Right lobe of liver (tissue), 6 donors: ENCODE measurements around the gene UCHL3. TPM values are rescaled to one million over a fixed set of nuclear protein-coding genes. Genes with fewer than 3 reads are reported as not detected.

Experiments
- ATAC-seq, 4 donors: fragments of 200-7000 bp; cut with Tn5 transposase; one replicate each; pipeline ENCODE4 v1.9.1; 2020; ENCODE audit warnings: mild to moderate bottlenecking in 4 of 4, moderate library complexity in 4 of 4
- DNase-seq, 3 donors: peaks; one replicate each; pipeline ENCODE4 v3.0.0-alpha.2; 2020
- H3K27ac ChIP-seq, 3 donors: fragments of 200-600 bp; one replicate each; pipeline ENCODE4 v1.8.0; 2022
- H3K27me3 ChIP-seq, 2 donors: fragments of 200-600 bp; one replicate each; pipeline ENCODE4 v1.8.0; 2022
- H3K36me3 ChIP-seq, 4 donors: fragments of 200-600 bp; sonication (generic) in 1 of 4; one replicate each; pipeline versions ENCODE4 v1.5.1 to v1.8.0; 2017 to 2022; ENCODE audit warnings: control low read depth in 1 of 4
- H3K4me1 ChIP-seq, 4 donors: fragments of 200-600 bp; sonication (generic) in 1 of 4; one replicate each; pipeline versions ENCODE4 v1.5.1 to v1.8.0; 2017 to 2022; ENCODE audit warnings: control low read depth in 1 of 4
- H3K4me3 ChIP-seq, 3 donors: fragments of 200-600 bp; one replicate each; pipeline ENCODE4 v1.8.0; 2022
- H3K9me3 ChIP-seq, 4 donors: fragments of 200-600 bp; sonication (generic) in 1 of 4; one replicate each; pipeline versions ENCODE4 v1.5.1 to v1.8.0; 2017 to 2022; ENCODE audit warnings: control low read depth in 1 of 4
- CTCF ChIP-seq, 4 donors: fragments of 200-600 bp in 3 of 4; fragments of 450-650 bp in 1 of 4; IDR thresholded peaks; one replicate each; pipeline versions ENCODE4 v1.5.1 to v1.8.0; 2016 to 2022; ENCODE audit warnings: antibody characterized with exemption in 4 of 4, mild to moderate bottlenecking in 2 of 4
- POLR2A ChIP-seq: fragments of 450-650 bp; IDR thresholded peaks from one replicate; pipeline ENCODE4 v1.6.1; 2017; ENCODE audit warnings: antibody characterized with exemption, mild to moderate bottlenecking
- WGBS: methylation state at CpG from one replicate; pipeline ENCODE4 v1.1.6; 2018; ENCODE audit warnings: low coverage, low lambda C conversion rate; ENCODE audit not compliant: insufficient coverage; ENCODE audit errors: missing lambda C conversion rate; 5-methylcytosine and 5-hydroxymethylcytosine counted together
- intact Hi-C, 2 donors: fragments of 100-400 bp; cut with DNase I; formaldehyde crosslinking; loops; one replicate each; pipeline versions ENCODE4 v1.11.2 to v1.14.1; 2022
- total RNA-seq, 6 experiments: library from RNA; depleted of rRNA in 2 of 6; stranded (reverse); fragments of >200 nt in 2 of 6; fragmentation: NEBNext Ultra II Directional in 3 of 6; extraction: Animal tissue kit (Norgen Biotek cat#: 25700) in 3 of 6; gene quantifications; one replicate each; pipeline versions ENCODE4 v1.1.0 to v1.2.4, GENCODE V29; 2016 to 2023
- donor health status: DM: no; HTN: yes; CAD: no.
- donor health status: DM: no; HTN: no; CAD: no.
- donor health status: DM: no; HTN: no; CAD: no.
- donor health status: DM: no; HTN: yes; CAD: no.
- donor health status: DM: no; HTN: yes; CAD: no.

The UCHL3 gene
- total RNA-seq, 6 experiments from 2014 or later, result 14.8 to 33.9 (median 21.9) TPM

GRCh38 chr13:75508002-75508548 lies 41.5 kb upstream of the UCHL3 start:
- no CpG with 5 or more reads among the region's 6 CpGs for WGBS
- TF ChIP-seq CTCF (IDR thresholded peaks at IDR 0.05), result no peak
- no peak for TF ChIP-seq POLR2A
- no peaks in the 10 kb centered on the region for H3K36me3 ChIP-seq
- intact Hi-C loops, result no loop called here
- peak in 1 of 4 donors; percentile 13 for ATAC-seq
- H3K27ac ChIP-seq, result no peak overlapping the region
- DNase-seq, result no peak
- no peaks in the 10 kb centered on the region for H3K27me3 ChIP-seq
- H3K9me3 ChIP-seq, result no peaks in the 10 kb centered on the region
- H3K4me1 ChIP-seq, result no peaks in the 10 kb centered on the region
- H3K4me3 ChIP-seq, result no peak overlapping the region

- intact Hi-C loops, result no loop called here
- TF ChIP-seq POLR2A, result no peak
- no peak for TF ChIP-seq CTCF (IDR thresholded peaks at IDR 0.05)
- DNase-seq (no peak), ATAC-seq (no peak)
- no peaks in the 10 kb centered on the region for H3K4me1 ChIP-seq
- H3K36me3 ChIP-seq, result no peaks in the 10 kb centered on the region
- no peak overlapping the region for H3K4me3 ChIP-seq
- H3K9me3 ChIP-seq, result no peaks in the 10 kb centered on the region
- H3K27ac ChIP-seq, result no peak overlapping the region
- no peaks in the 10 kb centered on the region for H3K27me3 ChIP-seq
- WGBS, result 92% methylated on average over 3 of the region's 3 CpGs
These were observed 38.5 kb upstream of the UCHL3 start for GRCh38 chr13:75511051-75511625.

GRCh38 chr13:75512253-75512652 lies 37.3 kb upstream of the UCHL3 start:
- DNase-seq (no peak), ATAC-seq (peak in 2 of 4 donors; percentile 41 to 50)
- TF ChIP-seq POLR2A, result no peak
- TF ChIP-seq CTCF (IDR thresholded peaks at IDR 0.05), result no peak
- Histone ChIP-seq H3K27ac (no peak overlapping the region), H3K9me3 (no peaks in the 10 kb centered on the region), H3K27me3 (no peaks in the 10 kb centered on the region), H3K36me3 (no peaks in the 10 kb centered on the region), H3K4me1 (no peaks in the 10 kb centered on the region), H3K4me3 (no peak overlapping the region)
- intact Hi-C loops, result no loop called here
- WGBS, result 61% methylated on average over 3 of the region's 3 CpGs

- H3K4me1 ChIP-seq, result no peaks in the 10 kb centered on the region
- TF ChIP-seq POLR2A, result no peak
- TF ChIP-seq CTCF (IDR thresholded peaks at IDR 0.05), result no peak
- ATAC-seq, result no peak
- H3K36me3 ChIP-seq, result no peaks in the 10 kb centered on the region
- no peak overlapping the region for H3K27ac ChIP-seq
- H3K27me3 ChIP-seq, result no peaks in the 10 kb centered on the region
- no peak for DNase-seq
- intact Hi-C loops, result no loop called here
- no peak overlapping the region for H3K4me3 ChIP-seq
- WGBS, result 71% methylated on average over 5 of the region's 5 CpGs
- H3K9me3 ChIP-seq, result no peaks in the 10 kb centered on the region
These were observed 36.3 kb upstream of the UCHL3 start for GRCh38 chr13:75513271-75513670.
